ENCODE measurements around the gene PRKN. TPM values are rescaled to one million over a fixed set of nuclear protein-coding genes. Genes with fewer than 3 reads are reported as not detected.

The PRKN gene
- total RNA-seq, 1 experiment from 2014 or later = 2.0 TPM

DNA sequence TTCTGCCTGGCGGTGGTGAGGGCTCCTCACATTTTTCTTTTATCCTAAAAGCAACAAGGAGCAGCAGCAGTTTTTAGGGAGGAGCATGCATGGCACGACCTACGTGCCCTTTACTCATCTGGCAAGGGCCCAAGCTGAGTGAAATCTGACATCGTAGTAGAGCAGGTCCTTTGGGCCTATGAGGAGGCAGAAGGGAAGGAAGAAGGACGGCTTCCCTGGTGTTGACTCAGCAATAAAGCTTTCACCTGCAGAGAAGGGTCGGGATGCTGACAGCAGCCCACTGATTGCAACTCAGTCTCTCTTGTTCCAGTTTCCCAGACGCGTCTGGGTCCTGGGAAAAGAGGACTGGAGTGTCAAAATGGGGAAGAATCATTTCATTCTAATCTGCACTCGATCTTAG, 1044.6 kb downstream of the PRKN start:
- no peak overlapping the region for H2AK5ac ChIP-seq (ENCODE audit: insufficient read length, low read length)
- H3K27me3 Mint-ChIP-seq (ENCODE audit: low read depth) = peaks cover 4% of the 10 kb centered on the region
- no peaks in the 10 kb centered on the region for H3K79me2 ChIP-seq (ENCODE audit: insufficient read depth, low read length)
- no peak overlapping the region for H3K4me3 Mint-ChIP-seq
- no peak overlapping the region for H3T11ph ChIP-seq (ENCODE audit: low read length)
- no peak overlapping the region for H3K18ac ChIP-seq (ENCODE audit: insufficient read length, low read depth, low read length)
- no peaks in the 10 kb centered on the region for H3K27me3 ChIP-seq (ENCODE audit: insufficient read depth, low read length)
- no peak overlapping the region for H2AFZ ChIP-seq (ENCODE audit: low read length)
- no peak overlapping the region for H3K23ac ChIP-seq (ENCODE audit: insufficient read length, low read depth, low read length)
- no peak overlapping the region for H2BK120ac ChIP-seq (ENCODE audit: low read depth, low read length, poor library complexity, severe bottlenecking)
- no peak overlapping the region for H3K9ac ChIP-seq (ENCODE audit: extremely low read depth, insufficient read length, low read length)
- no peak overlapping the region; a peak in 3 of 7 replicates for H3K27ac Mint-ChIP-seq
- no peak overlapping the region for H4K8ac ChIP-seq (replicated peaks; ENCODE audit: insufficient read length, low read depth, low read length)
- H3K27ac ChIP-seq (ENCODE audit: insufficient read length, low read depth, low read length) = no peak overlapping the region
- no peak overlapping the region for H2BK5ac ChIP-seq (ENCODE audit: insufficient read length, low read length)
- H2BK20ac ChIP-seq (ENCODE audit: low read depth, low read length, poor library complexity, severe bottlenecking) = no peak overlapping the region
- no peaks in the 10 kb centered on the region for H3K9me3 Mint-ChIP-seq
- TF ChIP-seq CTCF (conservative IDR thresholded peaks at IDR 0.05) = no peak
- no peak for DNase-seq
- no peak overlapping the region for H3K56ac ChIP-seq (ENCODE audit: insufficient read length, low read depth, low read length)
- H2BK15ac ChIP-seq (ENCODE audit: low read depth, low read length) = no peak overlapping the region
- no peaks in the 10 kb centered on the region for H3K9me3 ChIP-seq (ENCODE audit: control insufficient read depth, low read depth, low read length)
- no CpG with 5 or more reads among the region's 9 CpGs for WGBS (ENCODE audit: extremely low coverage, insufficient read length, low lambda C conversion rate)
- H3K4ac ChIP-seq (ENCODE audit: low read depth, low read length) = no peak overlapping the region
- no peak overlapping the region for H2BK12ac ChIP-seq (ENCODE audit: insufficient read length, low read depth, low read length)
- no peaks in the 10 kb centered on the region for H4K20me1 ChIP-seq (ENCODE audit: control insufficient read depth, insufficient read depth, insufficient read length)
- no peaks in the 10 kb centered on the region; a peak in 1 of 7 replicates for H3K36me3 Mint-ChIP-seq (ENCODE audit: insufficient read depth in 1 of 3, low read depth in 3 of 3)
- peaks cover 14 to 19% of the 10 kb centered on the region in 2 experiments for H3K4me1 Mint-ChIP-seq
- H3K14ac ChIP-seq (ENCODE audit: insufficient read depth, low read length) = no peak overlapping the region
- H4K5ac ChIP-seq (ENCODE audit: insufficient read length, low read depth, low read length) = no peak overlapping the region
- no peak overlapping the region for H3K4me2 ChIP-seq (ENCODE audit: insufficient read depth, insufficient read length, low read length)
- no peak overlapping the region for H4K91ac ChIP-seq (ENCODE audit: insufficient read length, low read depth, low read length)
- H3K4me1 ChIP-seq (ENCODE audit: insufficient read depth, low read length) = no peaks in the 10 kb centered on the region
- no peaks in the 10 kb centered on the region for H3K23me2 ChIP-seq (ENCODE audit: insufficient read length, low read depth, low read length, poor library complexity, severe bottlenecking)
- no peaks in the 10 kb centered on the region for H3K79me1 ChIP-seq (ENCODE audit: insufficient read depth, low read depth, low read length, poor library complexity, severe bottlenecking)
